Muscle of leg (tissue), 11 donors: ENCODE measurements around the gene LKAAEAR1. TPM values are rescaled to one million over a fixed set of nuclear protein-coding genes. Genes with fewer than 3 reads are reported as not detected.
"Not testable (repeated sequence)": the region's sequence is repeated elsewhere in the genome, so short reads cannot be mapped to it uniquely, and the experiment has no call there.

Experiments
- DNase-seq: peaks from one replicate; pipeline ENCODE4 v3.0.0; 2013
- H3K27ac ChIP-seq: one replicate; pipeline ENCODE4 v1.5.1; 2013; ENCODE audit warnings: mild to moderate bottlenecking, low read length, control low read depth
- H3K27me3 ChIP-seq: one replicate; pipeline ENCODE4 v1.6.1; 2013; ENCODE audit warnings: low read length; ENCODE audit not compliant: control insufficient read depth, insufficient read depth
- H3K36me3 ChIP-seq: one replicate; pipeline ENCODE4 v1.6.1; 2013; ENCODE audit warnings: low read length; ENCODE audit not compliant: control insufficient read depth, insufficient read depth
- H3K4me1 ChIP-seq: one replicate; pipeline ENCODE4 v1.6.1; 2013; ENCODE audit warnings: low read length; ENCODE audit not compliant: control insufficient read depth, insufficient read depth
- H3K4me3 ChIP-seq: one replicate; pipeline ENCODE4 v1.5.1; 2013; ENCODE audit warnings: low read length, control low read depth
- H3K9me3 ChIP-seq: replicated peaks from 2 replicates; pipeline ENCODE4 v1.6.1; 2013; ENCODE audit warnings: low read depth, low read length; ENCODE audit not compliant: control insufficient read depth
- WGBS: methylation state at CpG from one replicate; pipeline ENCODE4 v1.1.5; 2013; ENCODE audit warnings: missing lambda C conversion rate; ENCODE audit not compliant: insufficient coverage; 5-methylcytosine and 5-hydroxymethylcytosine counted together
- polyA plus RNA-seq, 8 donors: library from polyadenylated mRNA; unstranded; fragments of 120-200 nt; gene quantifications; one replicate each; pipeline versions ENCODE4 v1.2.1 to v1.2.3, GENCODE V29; 2013; ENCODE audit warnings: inconsistent platforms in 1 of 8, low replicate concordance in 1 of 8; ENCODE audit not compliant: insufficient read length in 8 of 8, insufficient read depth in 1 of 8
- total RNA-seq: library from RNA; stranded (reverse); fragments of 120-200 nt; gene quantifications from one replicate; pipeline ENCODE4 v1.2.4, GENCODE V29; 2013

Gene LKAAEAR1
- total and polyA plus RNA-seq, 9 donors: 0.27 to 0.28 (median 0.27) TPM; not detected in 5

DNA sequence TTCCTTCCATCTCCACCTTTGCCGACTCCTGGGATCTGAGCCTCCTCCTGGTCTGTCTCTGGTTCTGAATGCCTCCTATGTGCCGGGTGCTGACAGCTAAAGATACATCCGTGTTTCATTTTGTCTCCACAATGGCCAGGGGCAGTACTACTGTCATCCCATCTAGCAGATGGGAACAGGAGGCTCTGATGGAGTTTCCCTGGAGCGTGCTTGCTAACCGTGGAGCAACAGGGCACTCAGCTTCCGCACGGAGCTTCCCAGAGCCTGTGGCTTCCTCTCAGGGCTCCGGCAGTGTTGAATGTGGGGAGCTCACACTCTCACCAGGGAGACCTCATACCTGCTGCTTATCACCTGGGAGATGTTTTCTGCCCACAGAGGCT lies 35.1 kb upstream of the LKAAEAR1 start:
- H3K27ac ChIP-seq: no peak overlapping the region
- 52% methylated on average over 3 of the region's 8 CpGs for WGBS
- H3K27me3 ChIP-seq: peaks cover 13% of the 10 kb centered on the region
- no peak overlapping the region for H3K4me3 ChIP-seq
- peaks cover 5% of the 10 kb centered on the region for H3K4me1 ChIP-seq
- no peak for DNase-seq
- H3K9me3 ChIP-seq: no peaks in the 10 kb centered on the region
- H3K36me3 ChIP-seq: no peaks in the 10 kb centered on the region

- not testable (repeated sequence) for H3K27ac ChIP-seq, H3K4me1 ChIP-seq, H3K27me3 ChIP-seq, H3K4me3 ChIP-seq, DNase-seq, H3K36me3 ChIP-seq, H3K9me3 ChIP-seq
- WGBS: 92% methylated on average over 2 of the region's 6 CpGs
These were observed 33.2 kb upstream of the LKAAEAR1 start for GRCh38 chr20:64117432-64117777.

DNA sequence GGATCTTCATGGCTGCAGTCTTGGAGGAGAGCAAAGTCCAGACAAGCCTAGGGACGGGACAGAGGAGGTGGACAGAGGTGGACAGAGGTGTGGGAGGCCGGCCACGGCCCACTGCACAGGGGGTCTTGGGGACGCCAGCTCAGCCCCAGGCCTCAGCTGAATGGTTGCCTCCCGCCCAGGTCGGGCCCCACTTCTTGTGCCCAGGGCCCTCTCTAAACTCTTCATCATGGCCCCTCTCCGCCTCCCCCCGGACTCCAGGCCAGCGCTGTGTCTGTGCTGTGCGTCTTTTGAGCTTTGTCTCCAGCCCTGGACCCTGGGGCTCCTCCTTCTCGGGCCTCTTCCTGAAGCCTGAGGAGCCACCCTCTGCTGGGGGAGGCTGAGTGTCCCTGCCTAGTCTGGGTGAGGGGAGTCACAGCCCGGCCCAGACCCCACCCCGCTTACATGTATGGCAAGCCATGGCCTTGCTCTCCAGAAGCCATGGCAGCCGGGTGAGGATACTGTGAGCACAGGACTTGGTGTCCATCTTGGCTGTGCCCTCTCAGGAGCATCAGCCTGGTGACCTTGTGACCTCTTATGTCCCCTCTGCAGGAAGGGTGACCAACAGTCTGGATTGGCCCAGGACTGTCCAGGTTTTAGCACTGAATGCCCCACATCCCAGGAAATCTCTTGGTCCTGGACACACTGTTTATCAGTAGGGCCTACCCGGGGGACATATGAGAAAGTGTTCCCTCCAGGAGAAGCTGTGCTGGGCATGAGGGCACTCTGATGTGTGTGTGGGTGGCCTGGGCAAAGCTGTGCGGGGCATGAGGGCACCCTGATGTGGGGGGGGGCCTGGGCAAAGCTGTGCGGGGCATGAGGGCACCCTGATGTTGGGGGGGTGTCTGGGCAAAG lies 32.6 kb upstream of the LKAAEAR1 start:
- Histone ChIP-seq H3K27me3 (peaks cover 11% of the 10 kb centered on the region), H3K4me3 (no peak overlapping the region), H3K27ac (no peak overlapping the region), H3K4me1 (peaks cover 5% of the 10 kb centered on the region), H3K36me3 (no peaks in the 10 kb centered on the region), H3K9me3 (no peaks in the 10 kb centered on the region)
- DNase-seq: no peak
- 64% methylated on average over 10 of the region's 17 CpGs for WGBS

- DNase-seq: no peak
- no peaks in the 10 kb centered on the region for H3K9me3 ChIP-seq
- H3K27ac ChIP-seq: no peak overlapping the region
- H3K27me3 ChIP-seq: peaks cover 6% of the 10 kb centered on the region
- WGBS: 68% methylated on average over 17 of the region's 21 CpGs
- H3K4me3 ChIP-seq: no peak overlapping the region
- H3K4me1 ChIP-seq: peaks cover 5% of the 10 kb centered on the region
- no peaks in the 10 kb centered on the region for H3K36me3 ChIP-seq
These were observed 31.8 kb upstream of the LKAAEAR1 start for GRCh38 chr20:64116016-64116415.

DNA sequence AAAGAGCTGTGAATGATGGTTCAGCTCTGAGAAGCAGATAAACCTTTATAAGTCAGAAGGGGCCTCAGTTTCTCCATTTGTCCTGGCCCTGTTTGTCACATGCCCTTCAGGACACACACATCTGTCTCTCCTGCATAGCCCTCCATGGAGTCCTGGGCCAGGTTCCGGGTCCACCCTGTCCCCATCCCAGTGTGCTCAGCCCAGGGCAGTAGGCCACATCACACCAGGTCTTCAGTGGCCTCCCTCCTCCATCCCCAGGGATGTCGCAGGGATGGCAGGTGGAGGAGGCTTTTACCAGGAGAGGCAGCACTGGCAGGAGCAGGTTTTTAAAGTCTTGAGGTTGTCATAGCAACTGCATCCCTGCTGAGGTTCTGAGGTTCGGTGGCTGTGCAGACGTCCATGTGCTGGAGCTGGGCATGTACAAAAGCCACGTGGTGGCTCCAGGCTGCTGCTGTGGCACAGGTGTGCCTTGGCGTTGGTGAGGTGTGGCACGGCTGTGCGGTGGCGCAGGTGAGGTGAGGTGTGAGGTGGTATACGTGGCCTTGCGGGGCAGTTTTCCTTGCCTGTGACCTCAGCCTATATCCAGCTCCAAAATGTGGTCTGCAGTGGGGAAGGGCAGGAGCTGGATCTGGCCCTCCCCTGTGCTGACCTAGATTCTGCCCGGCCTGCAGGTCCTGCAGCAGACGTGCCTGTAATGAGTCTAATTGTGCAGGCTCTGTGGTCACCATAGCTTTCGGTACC lies 31.1 kb upstream of the LKAAEAR1 start:
- 73% methylated on average over 9 of the region's 14 CpGs for WGBS

DNA sequence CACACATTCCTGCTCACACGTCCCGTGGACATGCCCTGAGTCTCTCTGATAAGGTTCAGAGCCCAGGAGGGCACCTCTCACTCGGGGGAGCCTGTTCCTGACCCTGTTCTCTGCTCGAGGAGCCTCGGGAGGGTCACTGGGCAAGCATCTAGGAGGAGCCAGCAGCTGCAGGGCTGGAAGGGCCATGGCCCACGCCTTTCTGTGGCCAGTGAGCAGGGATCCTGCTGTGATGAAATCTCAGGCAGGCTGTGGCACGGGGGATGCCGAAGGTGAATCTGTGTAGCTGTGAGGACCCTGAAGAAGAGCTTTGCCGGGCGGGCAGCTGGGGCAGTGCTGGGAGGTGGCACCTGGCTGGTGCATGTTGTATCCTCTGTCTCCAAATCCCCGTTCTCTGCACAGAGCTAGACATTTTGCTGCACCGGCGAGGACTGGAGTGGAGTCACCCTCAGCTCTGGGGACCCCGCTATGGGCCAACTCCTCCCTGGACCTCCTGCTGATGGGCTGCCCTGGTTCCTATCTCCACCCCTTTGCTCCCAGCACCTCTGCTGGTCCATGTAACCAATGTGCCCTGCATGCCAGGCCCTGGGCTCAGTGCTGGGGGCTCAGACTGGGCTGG lies 30.3 kb upstream of the LKAAEAR1 start:
- Histone ChIP-seq H3K27me3 (peaks cover 4% of the 10 kb centered on the region), H3K4me3 (no peak overlapping the region), H3K27ac (no peak overlapping the region), H3K4me1 (peaks cover 9% of the 10 kb centered on the region), H3K36me3 (no peaks in the 10 kb centered on the region), H3K9me3 (no peaks in the 10 kb centered on the region)
- no peak for DNase-seq
- 75% methylated on average over 13 of the region's 14 CpGs for WGBS

More for the DNA sequence above, 31.1 kb upstream of the LKAAEAR1 start:
- no peak for DNase-seq
- Histone ChIP-seq H3K4me3 (no peak overlapping the region), H3K36me3 (no peaks in the 10 kb centered on the region), H3K27me3 (peaks cover 5% of the 10 kb centered on the region), H3K27ac (no peak overlapping the region), H3K4me1 (peaks cover 4% of the 10 kb centered on the region), H3K9me3 (no peaks in the 10 kb centered on the region)

- H3K27me3 ChIP-seq: peaks cover 4% of the 10 kb centered on the region
- no peak for DNase-seq
- no peaks in the 10 kb centered on the region for H3K9me3 ChIP-seq
- 76% methylated on average over 8 of the region's 13 CpGs for WGBS
- no peaks in the 10 kb centered on the region for H3K36me3 ChIP-seq
- H3K4me1 ChIP-seq: peaks cover 13% of the 10 kb centered on the region
- no peak overlapping the region for H3K4me3 ChIP-seq
- H3K27ac ChIP-seq: no peak overlapping the region
These were observed 29.7 kb upstream of the LKAAEAR1 start for GRCh38 chr20:64113796-64114355.

GRCh38 chr20:64113444-64113775 lies 29.2 kb upstream of the LKAAEAR1 start:
- peaks cover 4% of the 10 kb centered on the region for H3K27me3 ChIP-seq
- H3K27ac ChIP-seq: no peak overlapping the region
- peaks cover 13% of the 10 kb centered on the region for H3K4me1 ChIP-seq
- WGBS: 67% methylated on average over 3 of the region's 6 CpGs
- H3K9me3 ChIP-seq: no peaks in the 10 kb centered on the region
- no peaks in the 10 kb centered on the region for H3K36me3 ChIP-seq
- H3K4me3 ChIP-seq: no peak overlapping the region
- DNase-seq: no peak

GRCh38 chr20:64112691-64113443 lies 28.7 kb upstream of the LKAAEAR1 start:
- Histone ChIP-seq H3K27ac (no peak overlapping the region), H3K4me1 (peaks cover 13% of the 10 kb centered on the region), H3K27me3 (peaks cover 4% of the 10 kb centered on the region), H3K4me3 (no peak overlapping the region), H3K9me3 (no peaks in the 10 kb centered on the region), H3K36me3 (no peaks in the 10 kb centered on the region)
- DNase-seq: peak; percentile 60
- WGBS: 58% methylated on average over 15 of the region's 18 CpGs
